Activated CD8-positive, alpha-beta T cell treated with anti-CD3 and anti-CD28 coated beads, Interleukin-2, amount 10 ng/mL, durations not matched to agents 7 days and 5 days (primary cell): ENCODE results near the gene USP6NL. TPM values are rescaled to one million over a fixed set of nuclear protein-coding genes. Genes with fewer than 3 reads are reported as not detected.

Experiments
- ATAC-seq: fragments of 150-1000 bp; cut with Tn5 transposase; one replicate; pipeline ENCODE4 v1.10.0; 2021; ENCODE audit warnings: moderate library complexity
- CTCF ChIA-PET: fragments of 350-600 bp; sonication (Branson Sonifier 250); formaldehyde crosslinking; loops from one replicate; lab custom pipeline; 2021; ENCODE audit warnings: antibody characterized with exemption; lab: Charles Lee
- POLR2A ChIA-PET: fragments of 350-600 bp; sonication (Branson Sonifier 250); formaldehyde crosslinking; loops from one replicate; lab custom pipeline; 2021; ENCODE audit warnings: antibody characterized with exemption; lab: Charles Lee
- DNase-seq: peaks from one replicate; pipeline ENCODE4 v3.0.0-alpha.2; 2020
- H3K27ac Mint-ChIP-seq: one replicate; pipeline ENCODE4 v1.8.0; 2021; ENCODE audit warnings: mild to moderate bottlenecking, mixed read lengths
- H3K27me3 Mint-ChIP-seq: one replicate; pipeline ENCODE4 v1.8.0; 2021; ENCODE audit warnings: low read depth, mixed read lengths
- H3K36me3 Mint-ChIP-seq: one replicate; pipeline ENCODE4 v1.8.0; 2021; ENCODE audit warnings: low read depth, mixed read lengths
- H3K4me1 Mint-ChIP-seq: one replicate; pipeline ENCODE4 v1.8.0; 2021; ENCODE audit warnings: low read depth, mixed read lengths
- H3K4me3 Mint-ChIP-seq: one replicate; pipeline ENCODE4 v1.8.0; 2021; ENCODE audit warnings: mild to moderate bottlenecking, mixed read lengths
- H3K9me3 Mint-ChIP-seq: one replicate; pipeline ENCODE4 v1.8.0; 2022; ENCODE audit warnings: mixed read lengths; ENCODE audit not compliant: insufficient read depth
- total RNA-seq, 2 experiments: library from RNA; stranded (reverse); gene quantifications; one replicate each; pipeline ENCODE4 v1.2.3, GENCODE V29; 2021

USP6NL gene
- total RNA-seq, 2 experiments from 2014 or later = 1.6 to 2.0 TPM

- H3K9me3 Mint-ChIP-seq = no peaks in the 10 kb centered on the region
- H3K27ac Mint-ChIP-seq = no peak overlapping the region
- ChIA-PET POLR2A (no interaction called here), CTCF (interaction anchor here (0.5 kb wide), 1 partner anchor 68 kb away, joined by 3 read pairs; no protein-coding TSS in a partner anchor)
- DNase-seq (no peak), ATAC-seq (no peak)
- peaks cover 2% of the 10 kb centered on the region for H3K27me3 Mint-ChIP-seq
- no peak overlapping the region for H3K4me3 Mint-ChIP-seq
- no peaks in the 10 kb centered on the region for H3K36me3 Mint-ChIP-seq
- H3K4me1 Mint-ChIP-seq = peaks cover 28% of the 10 kb centered on the region
Observed at GRCh38 chr10:11602919-11603523, 8.4 kb downstream of the USP6NL start.

GRCh38 chr10:11602358-11602757 lies 9.1 kb downstream of the USP6NL start:
- Mint-ChIP-seq H3K4me1 (peaks cover 26% of the 10 kb centered on the region), H3K36me3 (no peaks in the 10 kb centered on the region), H3K27ac (no peak overlapping the region), H3K27me3 (peaks cover 2% of the 10 kb centered on the region), H3K4me3 (no peak overlapping the region), H3K9me3 (no peaks in the 10 kb centered on the region)
- ChIA-PET POLR2A (no interaction called here), CTCF (no interaction called here)
- DNase-seq (no peak), ATAC-seq (no peak)

- POLR2A ChIA-PET = no interaction called here
Observed at GRCh38 chr10:11601670-11602069, 9.8 kb downstream of the USP6NL start.

GRCh38 chr10:11600280-11600679 lies 11.2 kb downstream of the USP6NL start:
- CTCF ChIA-PET = no interaction called here
- DNase-seq (no peak), ATAC-seq (no peak)
- POLR2A ChIA-PET = no interaction called here
- no peaks in the 10 kb centered on the region for H3K9me3 Mint-ChIP-seq
- no peaks in the 10 kb centered on the region for H3K36me3 Mint-ChIP-seq
- no peak overlapping the region for H3K27ac Mint-ChIP-seq
- H3K27me3 Mint-ChIP-seq = peaks cover 6% of the 10 kb centered on the region
- H3K4me3 Mint-ChIP-seq = no peak overlapping the region
- H3K4me1 Mint-ChIP-seq = peaks cover 15% of the 10 kb centered on the region

More at GRCh38 chr10:11601670-11602069, 9.8 kb downstream of the USP6NL start:
- no peaks in the 10 kb centered on the region for H3K36me3 Mint-ChIP-seq
- no peak for DNase-seq
- H3K9me3 Mint-ChIP-seq = no peaks in the 10 kb centered on the region
- no peak overlapping the region for H3K27ac Mint-ChIP-seq
- no peak overlapping the region for H3K4me3 Mint-ChIP-seq
- CTCF ChIA-PET = no interaction called here
- H3K27me3 Mint-ChIP-seq = peaks cover 2% of the 10 kb centered on the region
- H3K4me1 Mint-ChIP-seq = peaks cover 24% of the 10 kb centered on the region
- ATAC-seq = no peak

GRCh38 chr10:11598712-11599397 lies 12.6 kb downstream of the USP6NL start:
- no peak for ATAC-seq
- DNase-seq = no peak
- H3K27ac Mint-ChIP-seq = no peak overlapping the region
- ChIA-PET POLR2A (no interaction called here), CTCF (no interaction called here)
- peaks cover 4% of the 10 kb centered on the region for H3K4me1 Mint-ChIP-seq
- H3K27me3 Mint-ChIP-seq = peaks cover 8% of the 10 kb centered on the region
- H3K36me3 Mint-ChIP-seq = no peaks in the 10 kb centered on the region
- H3K9me3 Mint-ChIP-seq = no peaks in the 10 kb centered on the region
- no peak overlapping the region for H3K4me3 Mint-ChIP-seq

- ChIA-PET POLR2A (no interaction called here), CTCF (no interaction called here)
- H3K27me3 Mint-ChIP-seq = peaks cover 11% of the 10 kb centered on the region
- no peaks in the 10 kb centered on the region for H3K4me1 Mint-ChIP-seq
- H3K36me3 Mint-ChIP-seq = no peaks in the 10 kb centered on the region
- no peaks in the 10 kb centered on the region for H3K9me3 Mint-ChIP-seq
- no peak overlapping the region for H3K27ac Mint-ChIP-seq
- H3K4me3 Mint-ChIP-seq = no peak overlapping the region
- DNase-seq (no peak), ATAC-seq (no peak)
Observed at GRCh38 chr10:11597470-11597869, 14.0 kb downstream of the USP6NL start.

- CTCF ChIA-PET = interaction anchor here (1.2 kb wide), 1 partner anchor 24 kb away, joined by 3 read pairs; no protein-coding TSS in a partner anchor
- Mint-ChIP-seq H3K9me3 (no peaks in the 10 kb centered on the region), H3K4me3 (no peak overlapping the region), H3K27me3 (peaks cover 11% of the 10 kb centered on the region), H3K4me1 (no peaks in the 10 kb centered on the region), H3K36me3 (no peaks in the 10 kb centered on the region), H3K27ac (no peak overlapping the region)
- POLR2A ChIA-PET = no interaction called here
- ATAC-seq (no peak), DNase-seq (no peak)
Observed at GRCh38 chr10:11595395-11595692, 16.1 kb downstream of the USP6NL start.

- CTCF ChIA-PET = interaction anchor here (1.2 to 1.4 kb wide), 3 partner anchors 14 to 80 kb away, joined by 3 to 4 read pairs (median 3); no protein-coding TSS in a partner anchor
- Mint-ChIP-seq H3K27me3 (peaks cover 9% of the 10 kb centered on the region), H3K4me3 (no peak overlapping the region), H3K4me1 (no peaks in the 10 kb centered on the region), H3K27ac (no peak overlapping the region), H3K9me3 (no peaks in the 10 kb centered on the region), H3K36me3 (no peaks in the 10 kb centered on the region)
- DNase-seq (no peak), ATAC-seq (no peak)
- POLR2A ChIA-PET = no interaction called here
Observed at GRCh38 chr10:11594589-11595394, 16.7 kb downstream of the USP6NL start.

- ChIA-PET CTCF (interaction anchor here (1.3 to 1.4 kb wide), 2 partner anchors 15 to 79 kb away, joined by 3 to 4 read pairs; no protein-coding TSS in a partner anchor), POLR2A (no interaction called here)
- DNase-seq (no peak), ATAC-seq (no peak)
- no peak overlapping the region for H3K27ac Mint-ChIP-seq
- H3K36me3 Mint-ChIP-seq = no peaks in the 10 kb centered on the region
- no peaks in the 10 kb centered on the region for H3K4me1 Mint-ChIP-seq
- H3K4me3 Mint-ChIP-seq = no peak overlapping the region
- H3K27me3 Mint-ChIP-seq = peaks cover 9% of the 10 kb centered on the region
- H3K9me3 Mint-ChIP-seq = no peaks in the 10 kb centered on the region
Observed at GRCh38 chr10:11593612-11594011, 17.8 kb downstream of the USP6NL start.

GRCh38 chr10:11589738-11590137 lies 21.7 kb downstream of the USP6NL start:
- Mint-ChIP-seq H3K4me3 (no peak overlapping the region), H3K9me3 (no peaks in the 10 kb centered on the region), H3K36me3 (peaks cover 4% of the 10 kb centered on the region), H3K27me3 (peaks cover 10% of the 10 kb centered on the region), H3K27ac (no peak overlapping the region), H3K4me1 (peaks cover 9% of the 10 kb centered on the region)
- no peak for ATAC-seq
- DNase-seq = no peak
- ChIA-PET CTCF (no interaction called here), POLR2A (no interaction called here)

GRCh38 chr10:11588873-11589574 lies 22.4 kb downstream of the USP6NL start:
- H3K4me1 Mint-ChIP-seq = peaks cover 9% of the 10 kb centered on the region
- no peak overlapping the region for H3K4me3 Mint-ChIP-seq
- H3K27me3 Mint-ChIP-seq = peaks cover 8% of the 10 kb centered on the region
- ChIA-PET POLR2A (no interaction called here), CTCF (interaction anchor here (1.6 kb wide), 1 partner anchor 194 kb away, joined by 3 read pairs; no protein-coding TSS in a partner anchor)
- DNase-seq (no peak), ATAC-seq (no peak)
- peaks cover 4% of the 10 kb centered on the region for H3K36me3 Mint-ChIP-seq
- no peak overlapping the region for H3K27ac Mint-ChIP-seq
- no peaks in the 10 kb centered on the region for H3K9me3 Mint-ChIP-seq
